PC-3 (cell line): Measurements from ENCODE around the gene ARMCX4. TPM values are rescaled to one million over a fixed set of nuclear protein-coding genes. Genes with fewer than 3 reads are reported as not detected.

Source experiments
- ATAC-seq: fragments of 200-7000 bp; cut with Tn5 transposase; 2 replicates; pipeline ENCODE4 v1.9.1; 2020; ENCODE audit warnings: mild to moderate bottlenecking, moderate library complexity
- BruUV-seq: library from RNA; stranded (reverse); fragments of 400-500 nt; replicated peaks from 2 replicates; lab custom pipeline; 2021; lab: Mats Ljungman, UMichigan
- CTCF ChIA-PET: fragments of 300-600 bp; sonication (Branson Sonifier 250); formaldehyde crosslinking; loops from one replicate; lab custom pipeline; 2022; ENCODE audit warnings: antibody characterized with exemption; lab: Charles Lee
- POLR2A ChIA-PET: fragments of 300-600 bp; sonication (Branson Sonifier 250); formaldehyde crosslinking; loops from one replicate; lab custom pipeline; 2022; ENCODE audit warnings: antibody characterized with exemption; ENCODE audit not compliant: unreplicated experiment; lab: Charles Lee
- DNase-seq: peaks from one replicate; pipeline ENCODE4 v3.0.0-alpha.2; 2015
- H2AFZ ChIP-seq: fragments of 300-600 bp; sonication (generic); 2 replicates; pipeline ENCODE4 v1.6.0; 2016; ENCODE audit warnings: antibody characterized with exemption, low read length
- H3F3A ChIP-seq: fragments of 300-600 bp; sonication (generic); one replicate; pipeline ENCODE4 v1.6.0; 2017; ENCODE audit warnings: antibody characterized with exemption, low read length, control low read depth, mild to moderate bottlenecking; ENCODE audit not compliant: unreplicated experiment
- H3K27ac ChIP-seq: fragments of 300-600 bp; sonication (generic); 2 replicates; pipeline ENCODE4 v1.5.1; 2016; ENCODE audit warnings: mild to moderate bottlenecking, low read length
- H3K27me3 ChIP-seq: fragments of 300-600 bp; sonication (generic); 2 replicates; pipeline ENCODE4 v1.6.1; 2016; ENCODE audit warnings: low read length, mixed read lengths
- H3K36me3 ChIP-seq: fragments of 300-600 bp; sonication (generic); 2 replicates; pipeline ENCODE4 v1.6.1; 2016; ENCODE audit warnings: low read depth, mixed run types, low read length, mixed read lengths
- H3K4me1 ChIP-seq: fragments of 300-600 bp; sonication (generic); 2 replicates; pipeline ENCODE4 v1.5.1; 2016; ENCODE audit warnings: low read length; ENCODE audit not compliant: insufficient read depth
- H3K4me2 ChIP-seq: fragments of 300-600 bp; sonication (generic); 2 replicates; pipeline ENCODE4 v1.6.0; 2016; ENCODE audit warnings: low read length
- H3K4me3 ChIP-seq: fragments of 300-600 bp; sonication (generic); 2 replicates; pipeline ENCODE4 v1.5.1; 2016; ENCODE audit warnings: mild to moderate bottlenecking, low read length, mixed read lengths
- H3K79me2 ChIP-seq: fragments of 300-600 bp; sonication (generic); 2 replicates; pipeline ENCODE4 v1.6.1; 2017; ENCODE audit warnings: low read length, mixed read lengths
- H3K9ac ChIP-seq: fragments of 300-600 bp; sonication (generic); 2 replicates; pipeline ENCODE4 v1.6.0; 2016; ENCODE audit warnings: mild to moderate bottlenecking, low read length
- H3K9me2 ChIP-seq: fragments of 300-600 bp; sonication (generic); replicated peaks from 2 replicates; pipeline ENCODE4 v1.6.1; 2016; ENCODE audit warnings: mixed run types, low read length, mixed read lengths
- H3K9me3 ChIP-seq: fragments of 300-600 bp; sonication (generic); 2 replicates; pipeline ENCODE4 v1.6.1; 2016; ENCODE audit warnings: low read length, mixed read lengths
- H4K20me1 ChIP-seq: fragments of 300-600 bp; sonication (generic); 2 replicates; pipeline ENCODE4 v1.6.1; 2016; ENCODE audit warnings: low read length, mixed read lengths
- CTCF ChIP-seq: fragments of 300-600 bp; sonication (generic); conservative IDR thresholded peaks from 2 replicates; pipeline ENCODE4 v1.5.1; 2017; ENCODE audit warnings: antibody characterized with exemption, low read depth, mild to moderate bottlenecking, low read length
- EZH2 ChIP-seq: fragments of 300-600 bp; sonication (generic); IDR thresholded peaks from one replicate; pipeline ENCODE4 v1.6.1; 2017; ENCODE audit warnings: antibody characterized with exemption, mild to moderate bottlenecking, low read length; ENCODE audit not compliant: unreplicated experiment
- EZH2phosphoT487 ChIP-seq: fragments of 300-600 bp; sonication (generic); IDR thresholded peaks from 2 replicates; pipeline ENCODE4 v1.6.1; 2018; ENCODE audit warnings: mild to moderate bottlenecking, antibody characterized with exemption, low read length, borderline replicate concordance
- intact Hi-C: fragments of 100-400 bp; cut with micrococcal nuclease; formaldehyde crosslinking; loops from 2 replicates; pipeline ENCODE4 v1.9.0; 2023
- total RNA-seq: library from RNA; depleted of rRNA; stranded (reverse); fragments of >200 nt; gene quantifications from 2 replicates; pipeline ENCODE4 v1.2.3, GENCODE V29; 2014

The ARMCX4 gene
- total RNA-seq, 1 experiment from 2014 or later, result not detected

- no peaks in the 10 kb centered on the region for H3K36me3 ChIP-seq
- TF ChIP-seq EZH2 (no peak), EZH2phosphoT487 (no peak), CTCF (no peak)
- no peak for ATAC-seq
- H3F3A ChIP-seq, result no peaks in the 10 kb centered on the region
- H3K27ac ChIP-seq, result no peak overlapping the region
- H3K9me2 ChIP-seq, result no peaks in the 10 kb centered on the region
- peaks cover 3% of the 10 kb centered on the region; the same call in 1 of the 2 replicates for H3K27me3 ChIP-seq
- intact Hi-C loops, result no loop called here
- no TSS peak for BruUV-seq
- no peak overlapping the region for H3K4me2 ChIP-seq
- H3K9me3 ChIP-seq, result no peaks in the 10 kb centered on the region
- H3K4me1 ChIP-seq, result no peaks in the 10 kb centered on the region
- POLR2A ChIA-PET, result no interaction called here
- no peaks in the 10 kb centered on the region for H3K79me2 ChIP-seq
- no peak overlapping the region for H3K4me3 ChIP-seq
- no peak for DNase-seq
- no peak overlapping the region for H3K9ac ChIP-seq
- H4K20me1 ChIP-seq, result no peaks in the 10 kb centered on the region
- CTCF ChIA-PET, result no interaction called here
- H2AFZ ChIP-seq, result no peak overlapping the region
Measured at GRCh38 chrX:101478366-101478765, 6.9 kb upstream of the ARMCX4 start.

DNA sequence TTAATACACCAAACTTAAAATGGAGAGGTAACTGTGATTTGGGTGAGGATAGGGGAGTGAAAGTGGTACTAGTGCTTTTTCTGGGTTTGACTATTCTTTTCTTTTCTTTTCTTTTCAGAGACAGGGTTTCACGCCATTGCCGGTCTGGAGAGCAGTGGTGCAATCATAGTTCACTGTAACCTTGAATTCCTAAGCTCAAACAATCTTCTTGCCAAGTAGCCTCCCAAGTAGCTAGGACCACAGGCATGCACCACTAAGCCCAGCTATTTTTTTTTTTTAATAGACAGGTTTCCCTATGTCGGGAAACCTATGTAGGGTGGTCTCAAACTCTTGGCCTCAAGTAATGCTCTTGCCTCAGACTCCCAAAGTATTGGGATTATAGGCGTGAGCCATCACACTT is 3.0 kb upstream of the ARMCX4 start:
- intact Hi-C loops, result no loop called here
- BruUV-seq, result no TSS peak
- CTCF ChIA-PET, result no interaction called here
- Histone ChIP-seq H3F3A (no peaks in the 10 kb centered on the region), H2AFZ (no peak overlapping the region), H3K4me2 (no peak overlapping the region), H3K9me3 (no peaks in the 10 kb centered on the region), H3K9ac (no peak overlapping the region), H3K4me3 (no peak overlapping the region), H3K79me2 (no peaks in the 10 kb centered on the region), H3K27me3 (peaks cover 26% of the 10 kb centered on the region), H3K4me1 (no peaks in the 10 kb centered on the region), H4K20me1 (no peaks in the 10 kb centered on the region), H3K9me2 (no peaks in the 10 kb centered on the region), H3K27ac (no peak overlapping the region), H3K36me3 (no peaks in the 10 kb centered on the region)
- ATAC-seq (no peak), DNase-seq (no peak)
- TF ChIP-seq EZH2 (no peak), EZH2phosphoT487 (no peak), CTCF (no peak)
- POLR2A ChIA-PET, result no interaction called here

GRCh38 chrX:101483705-101484104 is 1.6 kb upstream of the ARMCX4 start:
- H3K4me3 ChIP-seq, result no peak overlapping the region
- CTCF ChIA-PET, result no interaction called here
- H3K4me1 ChIP-seq, result no peaks in the 10 kb centered on the region
- no peak overlapping the region for H2AFZ ChIP-seq
- no peaks in the 10 kb centered on the region for H3K9me3 ChIP-seq
- H3K4me2 ChIP-seq, result no peak overlapping the region
- intact Hi-C loops, result no loop called here
- no peaks in the 10 kb centered on the region for H3K9me2 ChIP-seq
- peaks cover 23% of the 10 kb centered on the region for H3K27me3 ChIP-seq
- H3F3A ChIP-seq, result no peaks in the 10 kb centered on the region
- no peaks in the 10 kb centered on the region for H4K20me1 ChIP-seq
- no peak overlapping the region for H3K27ac ChIP-seq
- BruUV-seq, result no TSS peak
- no peak for TF ChIP-seq EZH2phosphoT487
- no peak for TF ChIP-seq CTCF
- TF ChIP-seq EZH2, result no peak
- POLR2A ChIA-PET, result no interaction called here
- ATAC-seq, result no peak
- DNase-seq, result no peak
- no peak overlapping the region for H3K9ac ChIP-seq
- no peaks in the 10 kb centered on the region for H3K36me3 ChIP-seq
- no peaks in the 10 kb centered on the region for H3K79me2 ChIP-seq
